ENCODE data around the gene INTS1.
"Not testable (repeated sequence)": the region's sequence is repeated elsewhere in the genome, so short reads cannot be mapped to it uniquely, and the experiment has no call there.

The INTS1 gene

GRCh38 chr7:1450987-1451386 lies 53.2 kb downstream of the INTS1 start:
- H3K4me1 ChIP-seq (ENCODE audit: control insufficient read depth, insufficient read depth, low read length, poor library complexity, severe bottlenecking) = peaks cover 44% of the 10 kb centered on the region
- H3K9me3 ChIP-seq (ENCODE audit: control insufficient read depth, low read length) = no peaks in the 10 kb centered on the region
- WGBS, 2 experiments (ENCODE audit: insufficient coverage in 2 of 2) = 92 to 93% methylated on average over 10 to 11 of the region's 11 CpGs
- H3K36me3 ChIP-seq (ENCODE audit: control insufficient read depth, insufficient read depth, low read length) = peaks cover 5% of the 10 kb centered on the region
- no peak overlapping the region for H3K27ac ChIP-seq (ENCODE audit: low read depth, low read length, severe bottlenecking)
- H3K4me3 ChIP-seq (ENCODE audit: extremely low read depth, insufficient read depth, low read length, poor library complexity, severe bottlenecking) = no peak overlapping the region

- Histone ChIP-seq H3K9me3 (ENCODE audit: control insufficient read depth, low read length) (no peaks in the 10 kb centered on the region), H3K36me3 (ENCODE audit: control insufficient read depth, insufficient read depth, low read length) (peaks cover 5% of the 10 kb centered on the region), H3K4me3 (ENCODE audit: extremely low read depth, insufficient read depth, low read length, poor library complexity, severe bottlenecking) (no peak overlapping the region), H3K27ac (ENCODE audit: low read depth, low read length, severe bottlenecking) (no peak overlapping the region), H3K4me1 (ENCODE audit: control insufficient read depth, insufficient read depth, low read length, poor library complexity, severe bottlenecking) (peaks cover 39% of the 10 kb centered on the region)
- WGBS, 2 experiments (ENCODE audit: insufficient coverage in 2 of 2) = 92 to 93% methylated on average over 17 to 18 of the region's 18 CpGs
Measured at GRCh38 chr7:1450431-1450830, 53.8 kb downstream of the INTS1 start.

GRCh38 chr7:1449951-1450350 lies 54.2 kb downstream of the INTS1 start:
- Histone ChIP-seq H3K4me1 (ENCODE audit: control insufficient read depth, insufficient read depth, low read length, poor library complexity, severe bottlenecking) (peaks cover 34% of the 10 kb centered on the region), H3K36me3 (ENCODE audit: control insufficient read depth, insufficient read depth, low read length) (peaks cover 5% of the 10 kb centered on the region), H3K4me3 (ENCODE audit: extremely low read depth, insufficient read depth, low read length, poor library complexity, severe bottlenecking) (no peak overlapping the region), H3K9me3 (ENCODE audit: control insufficient read depth, low read length) (no peaks in the 10 kb centered on the region), H3K27ac (ENCODE audit: low read depth, low read length, severe bottlenecking) (no peak overlapping the region)
- WGBS, 2 experiments (ENCODE audit: insufficient coverage in 2 of 2) = 84 to 95% methylated on average over 9 to 10 of the region's 11 CpGs

GRCh38 chr7:1449501-1449900 lies 54.7 kb downstream of the INTS1 start:
- no peak overlapping the region for H3K4me3 ChIP-seq (ENCODE audit: extremely low read depth, insufficient read depth, low read length, poor library complexity, severe bottlenecking)
- peaks cover 30% of the 10 kb centered on the region for H3K4me1 ChIP-seq (ENCODE audit: control insufficient read depth, insufficient read depth, low read length, poor library complexity, severe bottlenecking)
- peaks cover 5% of the 10 kb centered on the region for H3K36me3 ChIP-seq (ENCODE audit: control insufficient read depth, insufficient read depth, low read length)
- no peak overlapping the region for H3K27ac ChIP-seq (ENCODE audit: low read depth, low read length, severe bottlenecking)
- WGBS, 2 experiments (ENCODE audit: insufficient coverage in 2 of 2) = 96 to 98% methylated on average over 12 to 13 of the region's 13 CpGs
- no peaks in the 10 kb centered on the region for H3K9me3 ChIP-seq (ENCODE audit: control insufficient read depth, low read length)

- no peak overlapping the region for H3K27ac ChIP-seq (ENCODE audit: low read depth, low read length, severe bottlenecking)
- H3K36me3 ChIP-seq (ENCODE audit: control insufficient read depth, insufficient read depth, low read length) = peaks cover 5% of the 10 kb centered on the region
- 88 to 96% methylated on average over 9 to 12 of the region's 14 CpGs for WGBS, 2 experiments (ENCODE audit: insufficient coverage in 2 of 2)
- no peaks in the 10 kb centered on the region for H3K9me3 ChIP-seq (ENCODE audit: control insufficient read depth, low read length)
- H3K4me1 ChIP-seq (ENCODE audit: control insufficient read depth, insufficient read depth, low read length, poor library complexity, severe bottlenecking) = peaks cover 24% of the 10 kb centered on the region
- no peak overlapping the region for H3K4me3 ChIP-seq (ENCODE audit: extremely low read depth, insufficient read depth, low read length, poor library complexity, severe bottlenecking)
Measured at GRCh38 chr7:1448958-1449357, 55.2 kb downstream of the INTS1 start.

- no peak overlapping the region for H3K4me3 ChIP-seq (ENCODE audit: extremely low read depth, insufficient read depth, low read length, poor library complexity, severe bottlenecking)
- no peak overlapping the region for H3K27ac ChIP-seq (ENCODE audit: low read depth, low read length, severe bottlenecking)
- no peaks in the 10 kb centered on the region for H3K9me3 ChIP-seq (ENCODE audit: control insufficient read depth, low read length)
- H3K36me3 ChIP-seq (ENCODE audit: control insufficient read depth, insufficient read depth, low read length) = peaks cover 5% of the 10 kb centered on the region
- peaks cover 16% of the 10 kb centered on the region for H3K4me1 ChIP-seq (ENCODE audit: control insufficient read depth, insufficient read depth, low read length, poor library complexity, severe bottlenecking)
- 79 to 87% methylated on average over 9 to 11 of the region's 15 CpGs for WGBS, 2 experiments (ENCODE audit: insufficient coverage in 2 of 2)
Measured at GRCh38 chr7:1447551-1448244, 56.5 kb downstream of the INTS1 start.

GRCh38 chr7:1447112-1447511 lies 57.1 kb downstream of the INTS1 start:
- Histone ChIP-seq H3K4me1 (ENCODE audit: control insufficient read depth, insufficient read depth, low read length, poor library complexity, severe bottlenecking) (peaks cover 10% of the 10 kb centered on the region), H3K36me3 (ENCODE audit: control insufficient read depth, insufficient read depth, low read length) (peaks cover 6% of the 10 kb centered on the region), H3K4me3 (ENCODE audit: extremely low read depth, insufficient read depth, low read length, poor library complexity, severe bottlenecking) (no peak overlapping the region), H3K9me3 (ENCODE audit: control insufficient read depth, low read length) (no peaks in the 10 kb centered on the region), H3K27ac (ENCODE audit: low read depth, low read length, severe bottlenecking) (no peak overlapping the region)
- WGBS, 2 experiments (ENCODE audit: insufficient coverage in 2 of 2) = 98 to 100% methylated on average over 5 to 9 of the region's 11 CpGs

- H3K4me1 ChIP-seq (ENCODE audit: control insufficient read depth, insufficient read depth, low read length, poor library complexity, severe bottlenecking) = peaks cover 6% of the 10 kb centered on the region
- WGBS, 2 experiments (ENCODE audit: insufficient coverage in 2 of 2) = 72 to 84% methylated on average over 13 to 17 of the region's 17 CpGs
- no peaks in the 10 kb centered on the region for H3K9me3 ChIP-seq (ENCODE audit: control insufficient read depth, low read length)
- H3K36me3 ChIP-seq (ENCODE audit: control insufficient read depth, insufficient read depth, low read length) = peaks cover 11% of the 10 kb centered on the region
- no peak overlapping the region for H3K4me3 ChIP-seq (ENCODE audit: extremely low read depth, insufficient read depth, low read length, poor library complexity, severe bottlenecking)
- H3K27ac ChIP-seq (ENCODE audit: low read depth, low read length, severe bottlenecking) = no peak overlapping the region
Measured at GRCh38 chr7:1446620-1447032, 57.6 kb downstream of the INTS1 start.

GRCh38 chr7:1446026-1446425 lies 58.2 kb downstream of the INTS1 start:
- not testable (repeated sequence) for H3K27ac ChIP-seq (ENCODE audit: low read depth, low read length, severe bottlenecking); H3K4me1 ChIP-seq (ENCODE audit: control insufficient read depth, insufficient read depth, low read length, poor library complexity, severe bottlenecking); H3K4me3 ChIP-seq (ENCODE audit: extremely low read depth, insufficient read depth, low read length, poor library complexity, severe bottlenecking); H3K9me3 ChIP-seq (ENCODE audit: control insufficient read depth, low read length)
- WGBS, 2 experiments (ENCODE audit: insufficient coverage in 2 of 2) = 88 to 100% methylated on average over 1 to 2 of the region's 5 CpGs
- H3K36me3 ChIP-seq (ENCODE audit: control insufficient read depth, insufficient read depth, low read length) = peaks cover 11% of the 10 kb centered on the region

GRCh38 chr7:1445341-1445740 lies 58.8 kb downstream of the INTS1 start:
- Histone ChIP-seq H3K9me3 (ENCODE audit: control insufficient read depth, low read length) (no peaks in the 10 kb centered on the region), H3K27ac (ENCODE audit: low read depth, low read length, severe bottlenecking) (no peak overlapping the region), H3K36me3 (ENCODE audit: control insufficient read depth, insufficient read depth, low read length) (peaks cover 17% of the 10 kb centered on the region), H3K4me1 (ENCODE audit: control insufficient read depth, insufficient read depth, low read length, poor library complexity, severe bottlenecking) (peaks cover 2% of the 10 kb centered on the region), H3K4me3 (ENCODE audit: extremely low read depth, insufficient read depth, low read length, poor library complexity, severe bottlenecking) (no peak overlapping the region)
- WGBS, 2 experiments (ENCODE audit: insufficient coverage in 2 of 2) = 95 to 96% methylated on average over 19 to 21 of the region's 21 CpGs

GRCh38 chr7:1444925-1445322 lies 59.3 kb downstream of the INTS1 start:
- H3K27ac ChIP-seq (ENCODE audit: low read depth, low read length, severe bottlenecking) = no peak overlapping the region
- no peaks in the 10 kb centered on the region for H3K4me1 ChIP-seq (ENCODE audit: control insufficient read depth, insufficient read depth, low read length, poor library complexity, severe bottlenecking)
- H3K9me3 ChIP-seq (ENCODE audit: control insufficient read depth, low read length) = no peaks in the 10 kb centered on the region
- H3K36me3 ChIP-seq (ENCODE audit: control insufficient read depth, insufficient read depth, low read length) = peaks cover 19% of the 10 kb centered on the region
- no peak overlapping the region for H3K4me3 ChIP-seq (ENCODE audit: extremely low read depth, insufficient read depth, low read length, poor library complexity, severe bottlenecking)
- WGBS, 2 experiments (ENCODE audit: insufficient coverage in 2 of 2) = 88 to 93% methylated on average over 23 to 24 of the region's 24 CpGs

Measured in mesodermal cell (in vitro differentiated cells).